Loucy (cell line): ENCODE measurements around the gene RGL4.
"Not testable (repeated sequence)": the region's sequence is repeated elsewhere in the genome, so short reads cannot be mapped to it uniquely, and the experiment has no call there.

Source experiments
- H2AFZ ChIP-seq: fragments of 200-600 bp; sonication (generic); 2 replicates; pipeline ENCODE4 v1.6.0; 2016; ENCODE audit warnings: antibody characterized with exemption, mild to moderate bottlenecking, low read length, moderate library complexity
- H3F3A ChIP-seq: fragments of 200-600 bp; 2 replicates; pipeline ENCODE4 v1.6.0; 2016; ENCODE audit warnings: antibody characterized with exemption, low read depth, mild to moderate bottlenecking
- H3K27me3 ChIP-seq: fragments of 200-600 bp; sonication (generic); 2 replicates; pipeline ENCODE4 v1.6.1; 2014; ENCODE audit warnings: low read length, mild to moderate bottlenecking; ENCODE audit not compliant: insufficient read depth, poor library complexity, severe bottlenecking
- H3K36me3 ChIP-seq: fragments of 200-600 bp; sonication (generic); 2 replicates; pipeline ENCODE4 v1.6.1; 2016; ENCODE audit warnings: low read length; ENCODE audit not compliant: insufficient read depth
- H3K4me1 ChIP-seq: fragments of 200-600 bp; sonication (generic); 2 replicates; pipeline ENCODE4 v1.5.1; 2014; ENCODE audit warnings: low read length, mild to moderate bottlenecking; ENCODE audit not compliant: insufficient read depth, poor library complexity, severe bottlenecking
- H3K4me2 ChIP-seq: fragments of 200-600 bp; sonication (generic); 2 replicates; pipeline ENCODE4 v1.6.0; 2014; ENCODE audit warnings: antibody characterized with exemption, low read length, low read depth, mild to moderate bottlenecking; ENCODE audit not compliant: poor library complexity, severe bottlenecking
- H3K4me3 ChIP-seq: fragments of 200-600 bp; sonication (generic); 2 replicates; pipeline ENCODE4 v1.5.1; 2014; ENCODE audit warnings: low read length, mild to moderate bottlenecking, mixed read lengths; ENCODE audit not compliant: poor library complexity, severe bottlenecking
- H3K79me2 ChIP-seq: fragments of 200-600 bp; sonication (generic); 2 replicates; pipeline ENCODE4 v1.6.1; 2014; ENCODE audit warnings: low read length; ENCODE audit not compliant: insufficient read depth
- H3K9ac ChIP-seq: fragments of 200-600 bp; sonication (generic); 2 replicates; pipeline ENCODE4 v1.6.0; 2014; ENCODE audit warnings: mild to moderate bottlenecking, low read depth, low read length, moderate library complexity; ENCODE audit not compliant: poor library complexity, severe bottlenecking
- H3K9me2 ChIP-seq: fragments of 200-600 bp; sonication (generic); replicated peaks from 2 replicates; pipeline ENCODE4 v1.6.1; 2016; ENCODE audit warnings: low read depth, low read length, mixed read lengths
- H3K9me3 ChIP-seq: fragments of 200-600 bp; sonication (generic); 2 replicates; pipeline ENCODE4 v1.6.1; 2014; ENCODE audit warnings: mild to moderate bottlenecking, antibody characterized with exemption, low read length, low read depth; ENCODE audit not compliant: insufficient read depth
- H4K20me1 ChIP-seq: fragments of 200-600 bp; sonication (generic); 2 replicates; pipeline ENCODE4 v1.6.0; 2014; ENCODE audit warnings: antibody characterized with exemption, low read length, mild to moderate bottlenecking; ENCODE audit not compliant: insufficient read depth, poor library complexity, severe bottlenecking
- EZH2phosphoT487 ChIP-seq: fragments of 200-600 bp; IDR thresholded peaks from 2 replicates; pipeline ENCODE4 v1.6.1; 2018; ENCODE audit warnings: antibody characterized with exemption, mild to moderate bottlenecking, moderate library complexity, borderline replicate concordance
- TF ChIP-seq, protein P1 (sequence below): fragments of 200-600 bp; sonication (generic); conservative IDR thresholded peaks from 2 replicates; pipeline ENCODE4 v1.5.1; 2014; ENCODE audit warnings: mild to moderate bottlenecking, antibody characterized with exemption, low read length

Gene RGL4

DNA sequence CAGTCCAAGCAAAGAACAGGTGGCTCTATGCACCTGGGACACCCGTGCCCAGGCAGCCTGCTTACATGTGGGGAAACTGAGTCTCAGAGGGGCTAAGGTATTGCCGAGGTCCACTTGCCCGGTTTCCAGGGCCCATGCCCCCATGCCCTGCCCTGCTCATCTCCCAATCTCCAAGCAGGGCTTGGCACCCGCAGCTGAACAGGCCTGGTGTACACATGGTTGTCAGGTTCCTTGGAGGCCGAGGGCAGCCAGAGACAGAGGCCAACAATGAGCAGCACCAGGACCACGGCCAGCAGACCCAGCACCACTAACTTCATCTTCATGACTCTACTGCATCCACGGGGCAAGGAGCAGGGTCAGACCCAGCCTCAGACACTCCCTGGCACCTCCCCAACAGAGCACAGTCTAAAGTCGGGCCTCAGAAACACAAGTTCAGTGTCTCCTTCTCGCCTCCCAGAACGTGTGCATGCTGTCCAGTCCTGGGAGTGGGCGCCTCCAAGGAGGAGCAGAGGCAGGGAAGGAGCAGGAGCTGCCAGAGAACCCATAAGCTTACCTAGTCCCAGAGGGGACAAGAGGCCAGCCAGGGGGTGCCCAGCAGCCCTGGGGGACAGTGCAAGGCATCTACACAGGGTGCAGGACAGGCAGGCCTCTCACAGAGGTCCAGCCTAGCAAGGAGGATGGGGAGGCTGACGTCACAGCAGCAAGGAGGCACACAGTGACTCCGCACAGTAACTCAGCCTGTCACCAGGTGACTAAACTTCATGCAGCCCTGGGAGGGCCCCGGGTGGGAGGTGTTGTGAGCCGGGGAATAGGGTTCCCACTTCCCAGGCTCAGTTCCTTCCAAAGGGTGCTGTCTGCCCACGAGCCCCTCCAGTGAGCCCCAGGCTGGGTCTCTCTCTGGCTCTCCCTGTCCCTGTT, 20.2 kb upstream of the RGL4 start:
- Histone ChIP-seq H3F3A (no peaks in the 10 kb centered on the region), H2AFZ (no peak overlapping the region), H3K36me3 (no peaks in the 10 kb centered on the region), H3K4me1 (peaks cover 7% of the 10 kb centered on the region), H3K79me2 (no peaks in the 10 kb centered on the region), H3K4me2 (no peak overlapping the region), H3K4me3 (no peak overlapping the region), H3K9me3 (no peaks in the 10 kb centered on the region), H3K9ac (no peak overlapping the region), H3K27me3 (no peaks in the 10 kb centered on the region), H3K9me2 (no peaks in the 10 kb centered on the region), H4K20me1 (no peaks in the 10 kb centered on the region)
- TF ChIP-seq EZH2phosphoT487, result no peak
- TF ChIP-seq, protein P1, sequence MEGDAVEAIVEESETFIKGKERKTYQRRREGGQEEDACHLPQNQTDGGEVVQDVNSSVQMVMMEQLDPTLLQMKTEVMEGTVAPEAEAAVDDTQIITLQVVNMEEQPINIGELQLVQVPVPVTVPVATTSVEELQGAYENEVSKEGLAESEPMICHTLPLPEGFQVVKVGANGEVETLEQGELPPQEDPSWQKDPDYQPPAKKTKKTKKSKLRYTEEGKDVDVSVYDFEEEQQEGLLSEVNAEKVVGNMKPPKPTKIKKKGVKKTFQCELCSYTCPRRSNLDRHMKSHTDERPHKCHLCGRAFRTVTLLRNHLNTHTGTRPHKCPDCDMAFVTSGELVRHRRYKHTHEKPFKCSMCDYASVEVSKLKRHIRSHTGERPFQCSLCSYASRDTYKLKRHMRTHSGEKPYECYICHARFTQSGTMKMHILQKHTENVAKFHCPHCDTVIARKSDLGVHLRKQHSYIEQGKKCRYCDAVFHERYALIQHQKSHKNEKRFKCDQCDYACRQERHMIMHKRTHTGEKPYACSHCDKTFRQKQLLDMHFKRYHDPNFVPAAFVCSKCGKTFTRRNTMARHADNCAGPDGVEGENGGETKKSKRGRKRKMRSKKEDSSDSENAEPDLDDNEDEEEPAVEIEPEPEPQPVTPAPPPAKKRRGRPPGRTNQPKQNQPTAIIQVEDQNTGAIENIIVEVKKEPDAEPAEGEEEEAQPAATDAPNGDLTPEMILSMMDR, result no peak

- H3K9ac ChIP-seq, H2AFZ ChIP-seq, H3K9me2 ChIP-seq, H3K9me3 ChIP-seq, H4K20me1 ChIP-seq, H3K36me3 ChIP-seq, H3K27me3 ChIP-seq, H3F3A ChIP-seq, H3K4me2 ChIP-seq, H3K79me2 ChIP-seq, H3K4me3 ChIP-seq: not testable (repeated sequence)
- H3K4me1 ChIP-seq, result peaks cover 12% of the 10 kb centered on the region
These were observed 19.4 kb upstream of the RGL4 start for GRCh38 chr22:23671387-23671786.

- H2AFZ ChIP-seq, H3K4me3 ChIP-seq, H3K9me3 ChIP-seq, H3K36me3 ChIP-seq, H3K9ac ChIP-seq, H3K9me2 ChIP-seq, H3F3A ChIP-seq, H3K27me3 ChIP-seq, H4K20me1 ChIP-seq, H3K79me2 ChIP-seq, H3K4me2 ChIP-seq: not testable (repeated sequence)
- peaks cover 14% of the 10 kb centered on the region for H3K4me1 ChIP-seq
These were observed 18.3 kb upstream of the RGL4 start for GRCh38 chr22:23672307-23673049.

GRCh38 chr22:23673050-23673620, 17.7 kb upstream of the RGL4 start:
- H2AFZ ChIP-seq, result no peak overlapping the region
- H3K9me3 ChIP-seq, result no peaks in the 10 kb centered on the region
- peaks cover 14% of the 10 kb centered on the region for H3K4me1 ChIP-seq
- no peak for TF ChIP-seq EZH2phosphoT487
- TF ChIP-seq, protein P1, result no peak
- H3K79me2 ChIP-seq, result no peaks in the 10 kb centered on the region
- H3K27me3 ChIP-seq, result no peaks in the 10 kb centered on the region
- H3K4me3 ChIP-seq, result no peak overlapping the region
- no peak overlapping the region for H3K4me2 ChIP-seq
- H3K9ac ChIP-seq, result no peak overlapping the region
- H3F3A ChIP-seq, result no peaks in the 10 kb centered on the region
- H3K9me2 ChIP-seq, result no peaks in the 10 kb centered on the region
- H4K20me1 ChIP-seq, result no peaks in the 10 kb centered on the region
- no peaks in the 10 kb centered on the region for H3K36me3 ChIP-seq
